Stimulated activated CD4-positive, alpha-beta T cell treated with anti-CD3 and anti-CD28 coated beads, Interleukin-1b, Interleukin-23, amount 100 ng/mL, for 4 hours (primary cell): Measurements from ENCODE around the gene ARIH2.

Source experiments
- DNase-seq, 2 donors: peaks; one replicate each; pipeline ENCODE4 v3.0.0-alpha.2; 2020; ENCODE audit warnings: low read depth in 2 of 2

Gene ARIH2

GRCh38 chr3:49020330-49021212 is 101.9 kb downstream of the ARIH2 start:
- DNase-seq, result no peak

GRCh38 chr3:49021213-49021812 is 102.7 kb downstream of the ARIH2 start:
- DNase-seq, result peak; percentile 97 to 99

GRCh38 chr3:49021813-49022687 is 103.4 kb downstream of the ARIH2 start, which contains the start of gene NDUFAF3:
Gene NDUFAF3, plus strand, starts transcription at chr3:49022121. Its CDS starts 24 bp downstream, at chr3:49022145.
- DNase-seq, result peak; percentile 86 to 90

GRCh38 chr3:49022688-49023171 is 104.1 kb downstream of the ARIH2 start:
- DNase-seq, result no peak

- no peak for DNase-seq
Measured at GRCh38 chr3:49023775-49024174, 105.1 kb downstream of the ARIH2 start.

GRCh38 chr3:49024449-49024848 is 105.8 kb downstream of the ARIH2 start:
- DNase-seq, result no peak

- DNase-seq, result no peak
Measured at GRCh38 chr3:49025005-49025792, 106.6 kb downstream of the ARIH2 start.

- DNase-seq, result no peak
Measured at GRCh38 chr3:49025793-49026520, 107.3 kb downstream of the ARIH2 start.

GRCh38 chr3:49026536-49026935 is 107.9 kb downstream of the ARIH2 start:
- DNase-seq, result no peak

- DNase-seq, result no peak
Measured at GRCh38 chr3:49027634-49028033, 109.0 kb downstream of the ARIH2 start.

- no peak for DNase-seq
Measured at GRCh38 chr3:49028298-49028672, 109.6 kb downstream of the ARIH2 start.

- DNase-seq, result peak; percentile 89 to 92
Measured at GRCh38 chr3:49028673-49029562, 110.3 kb downstream of the ARIH2 start, which contains the start of gene IMPDH2. Gene IMPDH2, minus strand, starts transcription at chr3:49029398. Its CDS starts 48 bp downstream, at chr3:49029350.

GRCh38 chr3:49029563-49029884 is 110.9 kb downstream of the ARIH2 start:
- DNase-seq, result no peak

- no peak for DNase-seq
Measured at GRCh38 chr3:49030321-49030720, 111.7 kb downstream of the ARIH2 start.

GRCh38 chr3:49032646-49033304 is 114.1 kb downstream of the ARIH2 start:
- DNase-seq, result no peak

GRCh38 chr3:49034650-49035049 is 116.0 kb downstream of the ARIH2 start:
- DNase-seq, result no peak

GRCh38 chr3:49035281-49035680 is 116.6 kb downstream of the ARIH2 start:
- no peak for DNase-seq
